SK-N-SH (cell line): ENCODE data around the gene SCAF11. TPM values are rescaled to one million over a fixed set of nuclear protein-coding genes. Genes with fewer than 3 reads are reported as not detected.

Experiments used
- CTCF ChIA-PET: fragments of 300-600, 350-600 bp; formaldehyde crosslinking; extraction: SDS; loops from one replicate; lab custom pipeline; 2021; lab: Yijun Ruan, JAX
- POLR2A ChIA-PET: fragments of 350-600 bp; sonication (Branson Sonifier 250); formaldehyde crosslinking; extraction: SDS; loops from one replicate; lab custom pipeline; 2020; ENCODE audit warnings: antibody characterized with exemption, inconsistent platforms; lab: Yijun Ruan, JAX
- DNase-seq: peaks from one replicate; pipeline ENCODE4 v3.0.0; 2012
- H2AFZ ChIP-seq: fragments of 200-600 bp; sonication (generic); 2 replicates; pipeline ENCODE4 v1.8.1; 2016; ENCODE audit warnings: antibody characterized with exemption, mild to moderate bottlenecking, low read depth
- H3F3A ChIP-seq: fragments of 200-600 bp; sonication (generic); replicated peaks from 2 replicates; pipeline ENCODE3; 2016; ENCODE audit warnings: antibody characterized with exemption, mild to moderate bottlenecking; ENCODE audit not compliant: insufficient read depth
- H3K27ac ChIP-seq, 2 experiments: fragments of 200-500 bp in 1 of 2; fragments of 200-600 bp in 1 of 2; sonication (Bioruptor generic) in 1 of 2; sonication (generic), shearing (Covaris generic) in 1 of 2; 2 replicates each; pipeline versions ENCODE4 v1.5.1 to v1.6.1; 2014 to 2016; ENCODE audit warnings: low read depth in 2 of 2, inconsistent platforms in 1 of 2, low read length in 1 of 2, mild to moderate bottlenecking in 1 of 2, mixed read lengths in 1 of 2
- H3K27me3 ChIP-seq: fragments of 200-600 bp; sonication (generic), shearing (Covaris generic); 2 replicates; pipeline ENCODE4 v1.6.1; 2016; ENCODE audit warnings: mixed run types; ENCODE audit not compliant: insufficient read depth
- H3K36me3 ChIP-seq, 2 experiments: fragments of 200-500 bp in 1 of 2; fragments of 200-600 bp in 1 of 2; sonication (Bioruptor generic) in 1 of 2; sonication (generic) in 1 of 2; replicated peaks in 1 of 2; 2 replicates each; pipeline versions ENCODE3 to v1.5.1; 2014 to 2016; ENCODE audit warnings: low read length in 1 of 2, mild to moderate bottlenecking in 1 of 2; ENCODE audit not compliant: insufficient read depth in 2 of 2, control insufficient read depth in 1 of 2
- H3K4me1 ChIP-seq, 2 experiments: fragments of 200-500 bp in 1 of 2; fragments of 200-600 bp in 1 of 2; sonication (Bioruptor generic) in 1 of 2; sonication (generic), shearing (Covaris generic) in 1 of 2; 2 replicates each; pipeline versions ENCODE4 v1.5.1 to v1.6.1; 2014 to 2016; ENCODE audit warnings: low read depth in 1 of 2, low read length in 1 of 2, mixed run types in 1 of 2; ENCODE audit not compliant: insufficient read depth in 2 of 2, control insufficient read depth in 1 of 2
- H3K4me2 ChIP-seq: fragments of 200-600 bp; sonication (generic), shearing (Covaris generic); 2 replicates; pipeline ENCODE4 v1.6.1; 2017; ENCODE audit warnings: mixed run types
- H3K4me3 ChIP-seq, 2 experiments: fragments of 200-500 bp in 1 of 2; fragments of 200-600 bp in 1 of 2; sonication (Bioruptor generic) in 1 of 2; sonication (generic), shearing (Covaris generic) in 1 of 2; 2 replicates each; pipeline versions ENCODE4 v1.5.1 to v1.8.1; 2014 to 2016; ENCODE audit warnings: low read depth in 2 of 2, inconsistent platforms in 1 of 2, low read length in 1 of 2, mild to moderate bottlenecking in 1 of 2, mixed read lengths in 1 of 2, moderate library complexity in 1 of 2
- H3K79me2 ChIP-seq: fragments of 200-600 bp; sonication (generic); 2 replicates; pipeline ENCODE4 v1.8.1; 2017; ENCODE audit warnings: mild to moderate bottlenecking; ENCODE audit not compliant: insufficient read depth
- H3K9ac ChIP-seq: fragments of 200-600 bp; sonication (generic); 2 replicates; pipeline ENCODE4 v1.6.1; 2017; ENCODE audit warnings: mixed run types
- H3K9me2 ChIP-seq: fragments of 200-600 bp; sonication (generic); 2 replicates; pipeline ENCODE4 v1.6.1; 2017; ENCODE audit warnings: mixed run types
- H3K9me3 ChIP-seq: fragments of 200-600 bp; sonication (generic); 2 replicates; pipeline ENCODE4 v1.6.1; 2017; ENCODE audit warnings: mixed run types, mild to moderate bottlenecking, moderate library complexity
- H4K20me1 ChIP-seq: fragments of 200-600 bp; sonication (generic); 2 replicates; pipeline ENCODE4 v1.6.1; 2017; ENCODE audit warnings: mild to moderate bottlenecking, mixed run types; ENCODE audit not compliant: insufficient read depth
- ELF1 ChIP-seq: IDR thresholded peaks from 2 replicates; pipeline ENCODE4 v1.4.0; 2012
- FOSL2 ChIP-seq: IDR thresholded peaks from 2 replicates; pipeline ENCODE4 v1.4.0; 2012; ENCODE audit warnings: low read depth, mild to moderate bottlenecking, moderate library complexity, borderline replicate concordance
- FOXJ3 ChIP-seq: sonication (generic); formaldehyde crosslinking; IDR thresholded peaks from 2 replicates; pipeline ENCODE4 v1.5.1; 2020; ENCODE audit warnings: mild to moderate bottlenecking, missing genetic modification reagents
- FOXM1 ChIP-seq: IDR thresholded peaks from 2 replicates; pipeline ENCODE4 v1.4.0; 2012; ENCODE audit warnings: low read depth, mild to moderate bottlenecking
- GATA2 ChIP-seq: sonication (generic); formaldehyde crosslinking; IDR thresholded peaks from 2 replicates; pipeline ENCODE4 v1.5.0; 2020; ENCODE audit warnings: mild to moderate bottlenecking, missing genetic modification reagents
- MEF2A ChIP-seq: IDR thresholded peaks from 2 replicates; pipeline ENCODE4 v1.4.0; 2012; ENCODE audit warnings: low read depth, borderline replicate concordance
- MXI1 ChIP-seq: IDR thresholded peaks from 2 replicates; pipeline ENCODE4 v1.6.1; 2012; ENCODE audit warnings: mild to moderate bottlenecking, low read depth, low read length, improper control_type of control experiment
- POLR2AphosphoS5 ChIP-seq: IDR thresholded peaks from 2 replicates; pipeline ENCODE4 v1.6.1; 2012; ENCODE audit warnings: low read depth, low read length
- TEAD4 ChIP-seq: IDR thresholded peaks from 2 replicates; pipeline ENCODE4 v1.4.0; 2012; ENCODE audit warnings: mild to moderate bottlenecking, borderline replicate concordance; ENCODE audit not compliant: insufficient read depth
- YY1 ChIP-seq: IDR thresholded peaks from 2 replicates; pipeline ENCODE4 v1.4.0; 2012; ENCODE audit warnings: low read depth, mild to moderate bottlenecking
- WGBS: methylation state at CpG from one replicate; pipeline ENCODE4 v1.1.6; 2017; ENCODE audit warnings: low lambda C conversion rate; 5-methylcytosine and 5-hydroxymethylcytosine counted together
- polyA plus RNA-seq, 3 experiments: library from polyadenylated mRNA; depleted of rRNA; stranded (reverse); fragments of >200 nt; gene quantifications; 2 replicates each; pipeline ENCODE4 v1.2.3, GENCODE V29; 2012
- TF ChIP-seq, protein P1 (sequence below): IDR thresholded peaks from 2 replicates; pipeline ENCODE4 v1.4.0; 2012; ENCODE audit warnings: low read depth
- TF ChIP-seq, protein P2 (sequence below): IDR thresholded peaks from 2 replicates; pipeline ENCODE4; 2012

SCAF11 gene
- polyA plus RNA-seq, 1 of the 3 experiments (the other 2 are of a cell fraction) = 26.1 TPM

DNA sequence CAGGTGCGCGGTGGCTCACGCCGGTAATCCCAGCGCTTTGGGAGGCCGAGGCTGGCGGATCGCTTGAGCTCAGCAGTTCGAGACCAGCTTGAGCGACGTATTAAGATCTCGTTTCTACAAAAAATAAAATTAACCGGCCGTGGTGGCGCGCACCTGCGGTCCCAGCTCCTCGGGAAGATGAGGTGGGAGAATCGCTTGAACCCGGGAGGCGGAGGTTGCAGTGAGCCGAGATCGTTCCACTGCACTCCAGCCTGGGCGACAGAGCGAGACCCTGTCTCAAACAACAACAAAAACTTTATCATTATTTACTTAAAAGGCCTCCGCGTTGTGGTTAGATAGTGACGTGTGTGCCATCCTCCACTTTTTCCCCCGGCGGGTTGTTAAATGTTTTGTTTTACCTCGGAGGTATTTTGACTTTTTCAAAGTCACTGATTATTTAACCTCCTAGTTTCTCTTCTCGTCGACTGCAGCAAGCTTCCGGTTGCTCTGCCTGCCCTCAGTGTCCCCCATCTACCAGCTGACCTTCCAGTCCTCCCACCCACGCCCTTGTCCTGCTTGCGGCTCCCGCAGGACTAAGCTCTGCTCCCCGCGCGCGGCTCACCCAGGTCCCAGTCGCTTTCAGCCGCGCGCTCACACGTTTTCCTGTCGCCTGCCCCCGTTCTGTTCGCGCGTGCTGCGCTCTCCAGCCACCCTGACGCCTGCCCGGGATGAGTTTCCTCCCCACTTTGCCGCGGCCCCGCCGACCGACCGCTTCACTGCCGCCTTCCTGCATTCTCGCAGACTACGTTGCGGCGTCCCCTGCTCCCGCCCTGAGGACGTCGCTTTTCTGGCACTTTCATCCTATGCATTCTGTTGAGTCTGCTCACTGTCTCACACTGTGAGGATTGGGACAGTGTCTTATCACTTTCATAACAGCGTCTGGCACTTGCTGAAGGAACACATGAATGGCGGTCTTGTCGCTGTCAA lies 1.2 kb upstream of the SCAF11 start (continued):
- no peak for TF ChIP-seq FOXM1
- peak; percentile 67 for TF ChIP-seq FOXJ3 (CRISPR knock-in tag)
- no peak for TF ChIP-seq FOSL2
- peak; percentile 30; the same call in 1 of the 2 replicates for TF ChIP-seq ELF1
- peak; percentile 80; the same call in 1 of the 2 replicates for TF ChIP-seq GATA2
- TF ChIP-seq, protein P1, sequence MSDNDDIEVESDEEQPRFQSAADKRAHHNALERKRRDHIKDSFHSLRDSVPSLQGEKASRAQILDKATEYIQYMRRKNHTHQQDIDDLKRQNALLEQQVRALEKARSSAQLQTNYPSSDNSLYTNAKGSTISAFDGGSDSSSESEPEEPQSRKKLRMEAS = peak; percentile 70

DNA sequence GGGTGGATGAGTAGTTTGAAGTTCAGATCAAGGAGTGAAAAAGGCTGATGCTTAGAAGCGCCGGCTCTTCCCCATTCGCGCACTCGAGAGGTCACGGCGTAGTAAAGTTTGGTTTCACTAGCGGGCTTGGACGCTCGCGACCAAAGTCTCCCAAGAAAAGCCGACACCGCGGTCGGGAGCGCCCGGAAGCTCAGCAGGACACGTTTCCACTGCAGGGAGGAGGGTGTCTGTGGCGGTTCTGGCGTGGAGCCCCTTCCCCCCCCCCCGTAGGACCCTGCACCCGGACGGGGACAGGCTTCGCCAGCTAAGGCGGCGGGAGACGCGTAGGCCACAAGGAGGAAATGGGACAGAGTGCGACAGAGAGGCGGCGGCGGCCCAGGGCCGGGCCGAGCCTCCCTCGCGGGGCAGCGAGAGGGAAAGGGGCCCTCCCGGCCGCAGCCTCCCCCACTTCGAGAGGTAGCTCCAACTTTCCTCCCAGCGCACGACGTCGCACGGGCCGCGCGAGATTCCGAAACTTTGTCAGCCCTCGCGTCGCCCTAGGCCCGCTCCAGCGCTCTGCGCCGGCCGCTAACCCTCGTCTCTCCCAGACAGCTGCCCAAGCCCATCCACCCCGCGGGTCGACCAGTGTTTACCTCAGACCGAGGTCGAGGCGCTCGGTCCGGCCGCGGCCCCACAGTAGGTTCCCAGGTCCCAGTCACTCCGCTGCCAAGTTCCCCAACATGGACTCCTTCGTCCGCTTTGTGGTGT lies 480 bp downstream of the SCAF11 start:
- Histone ChIP-seq H3K27me3 (no peaks in the 10 kb centered on the region), H3K36me3 (peaks cover 14 to 20% of the 10 kb centered on the region in 2 experiments), H3K9ac (peak overlapping the region; percentile 99), H3K4me1 (peaks cover 7 to 13% of the 10 kb centered on the region in 2 experiments; a peak in 3 of 4 replicates), H2AFZ (peak overlapping the region; percentile 88), H3K9me3 (no peaks in the 10 kb centered on the region), H3K4me2 (peak overlapping the region; percentile 94), H4K20me1 (peaks cover 43% of the 10 kb centered on the region), H3F3A (peaks cover 15% of the 10 kb centered on the region), H3K79me2 (peaks cover 54% of the 10 kb centered on the region), H3K4me3 (peak overlapping the region; percentile 91 to 94), H3K9me2 (no peaks in the 10 kb centered on the region), H3K27ac (peak overlapping the region; percentile 97 to 98)
- TF ChIP-seq YY1 = peak; percentile 63; the same call in 1 of the 2 replicates
- no peak for TF ChIP-seq TEAD4
- 0 out of 2 replicates have a peak, but pooled peaks have one; percentile 11 for TF ChIP-seq POLR2AphosphoS5
- no peak for TF ChIP-seq MEF2A
- no peak for TF ChIP-seq FOSL2
- TF ChIP-seq FOXJ3 (CRISPR knock-in tag) = 0 out of 2 replicates have a peak, but pooled peaks have one; percentile 18
- TF ChIP-seq MXI1 = peak; percentile 25; the same call in 1 of the 2 replicates
- peak; percentile 30; the same call in 1 of the 2 replicates for TF ChIP-seq ELF1
- TF ChIP-seq FOXM1 = no peak
- TF ChIP-seq, protein P2, sequence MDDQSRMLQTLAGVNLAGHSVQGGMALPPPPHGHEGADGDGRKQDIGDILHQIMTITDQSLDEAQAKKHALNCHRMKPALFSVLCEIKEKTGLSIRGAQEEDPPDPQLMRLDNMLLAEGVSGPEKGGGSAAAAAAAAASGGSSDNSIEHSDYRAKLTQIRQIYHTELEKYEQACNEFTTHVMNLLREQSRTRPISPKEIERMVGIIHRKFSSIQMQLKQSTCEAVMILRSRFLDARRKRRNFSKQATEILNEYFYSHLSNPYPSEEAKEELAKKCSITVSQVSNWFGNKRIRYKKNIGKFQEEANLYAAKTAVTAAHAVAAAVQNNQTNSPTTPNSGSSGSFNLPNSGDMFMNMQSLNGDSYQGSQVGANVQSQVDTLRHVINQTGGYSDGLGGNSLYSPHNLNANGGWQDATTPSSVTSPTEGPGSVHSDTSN = 0 out of 2 replicates have a peak, but pooled peaks have one; percentile 4
- POLR2A ChIA-PET = interaction anchor here (0.6 kb wide), 1 partner anchor 279 kb away, joined by 3 read pairs; the partner anchor contains the start of gene SLC38A1
- CTCF ChIA-PET = interaction anchor here (0.8 to 3.5 kb wide), 12 partner anchors 13 to 806 kb away, joined by 3 to 19 read pairs (median 5); no protein-coding TSS in a partner anchor
- DNase-seq = peak; percentile 60
- 0% methylated on average over 34 of the region's 71 CpGs for WGBS
